Pancreas (tissue), 10 donors: Measurements from ENCODE around the gene PEX26. TPM values are rescaled to one million over a fixed set of nuclear protein-coding genes. Genes with fewer than 3 reads are reported as not detected.

Experiments used
- ATAC-seq, 4 donors: fragments of 200-7000 bp; cut with Tn5 transposase; one replicate each; pipeline versions ENCODE4 v1.8.0 to v1.9.1; 2020; ENCODE audit warnings: mild to moderate bottlenecking in 4 of 4, moderate library complexity in 4 of 4
- DNase-seq, 6 donors: peaks; one replicate each; pipeline ENCODE4 v3.0.0-alpha.2; 2020
- FAIRE-seq: peaks from 2 replicates; lab custom pipeline; 2012; peaks lifted over from hg19 to GRCh38; lab: Jason Lieb, UNC
- H3K27ac ChIP-seq, 4 donors: fragments of 200-600 bp; sonication (generic); 1 replicate in 3 of 4; 2 replicates in 1 of 4; pipeline versions ENCODE4 v1.5.0 to v1.8.0; 2020
- H3K27me3 ChIP-seq, 4 donors: fragments of 200-600 bp; one replicate each; pipeline ENCODE4 v1.8.0; 2021
- H3K36me3 ChIP-seq, 3 donors: fragments of 200-600 bp; sonication (generic) in 1 of 3; one replicate each; pipeline versions ENCODE4 v1.5.0 to v1.8.0; 2020 to 2021
- H3K4me1 ChIP-seq, 3 donors: fragments of 200-600 bp; one replicate each; pipeline ENCODE4 v1.8.0; 2021
- H3K4me3 ChIP-seq, 4 donors: fragments of 200-600 bp; sonication (generic) in 2 of 4; one replicate each; pipeline versions ENCODE4 v1.5.0 to v1.8.0; 2020 to 2021
- H3K9me3 ChIP-seq, 4 donors: fragments of 200-600 bp; one replicate each; pipeline ENCODE4 v1.8.0; 2021
- WGBS, 2 donors: extraction: QIAGEN DNeasy Blood & Tissue Kit; methylation state at CpG; one replicate each; pipeline ENCODE4 v1.1.7; 2013; 5-methylcytosine and 5-hydroxymethylcytosine counted together
- intact Hi-C, 3 donors: fragments of 100-400 bp; cut with DNase I; formaldehyde crosslinking; loops; one replicate each; pipeline versions ENCODE4 v1.11.1 to v1.14.2; 2022
- polyA plus RNA-seq, 2 donors: library from polyadenylated mRNA; stranded (reverse); fragments of 200-250 nt; gene quantifications; one replicate each; pipeline ENCODE4 v1.2.3, GENCODE V29; 2013
- total RNA-seq, 6 donors: library from RNA; stranded (reverse); fragmentation: NEBNext Ultra II Directional in 4 of 6; extraction: Animal tissue kit (Norgen Biotek cat#: 25700) in 4 of 6; gene quantifications; one replicate each; pipeline versions ENCODE4 v1.2.1 to v1.2.4, GENCODE V29; 2021 to 2023
- TF ChIP-seq, protein P1 (sequence below), 4 donors: fragments of 200-600 bp; sonication (generic) in 3 of 4; IDR thresholded peaks; one replicate each; pipeline versions ENCODE4 v1.5.0 to v1.8.0; 2021; ENCODE audit warnings: antibody characterized with exemption in 4 of 4
- donor health status: healthy with polysubstance abuse.
- donor health status: DM: no; HTN: no; CAD: no; lungs with moderate emphysema.
- donor health status: DM: no; HTN: no; CAD: no.
- donor health status: control.
- donor health status: control.
- donor health status: Bipolar disorder and iron deficiency.
- donor health status: DM: yes; HTN: yes; CAD: no.
- donor health status: DM: no; HTN: no; CAD: no.
- donor health status: DM: no; HTN: no; CAD: no.
- donor health status: DM: yes; HTN: yes; CAD: no.

PEX26 gene
- total and polyA plus RNA-seq, 8 donors: 9.3 to 26.5 (median 14.3) TPM

DNA sequence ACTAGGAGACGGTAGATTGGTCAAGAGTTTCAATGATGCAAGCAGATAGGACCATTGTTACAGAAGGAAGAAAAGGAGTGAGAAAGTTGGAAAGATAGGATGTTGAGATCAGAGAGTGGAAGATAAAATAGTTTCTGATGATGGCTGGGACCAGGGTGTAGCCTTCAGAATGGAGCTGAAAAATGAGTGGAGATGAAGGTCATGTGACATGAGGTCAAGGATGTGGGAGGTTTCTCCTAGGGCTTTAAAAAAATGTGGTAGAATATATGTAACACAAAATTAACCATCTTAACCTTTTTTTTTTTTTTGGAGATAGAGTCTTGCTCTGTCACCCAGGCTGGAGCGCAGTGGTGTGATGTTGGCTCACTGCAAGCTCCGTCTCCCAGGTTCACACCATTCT lies 18.3 kb upstream of the PEX26 start:
- intact Hi-C loops: no loop called here
- Histone ChIP-seq H3K9me3 (no peaks in the 10 kb centered on the region), H3K4me1 (peaks cover 13 to 40% (median 20%) of the 10 kb centered on the region in 3 donors), H3K4me3 (no peak overlapping the region), H3K27me3 (no peaks in the 10 kb centered on the region), H3K27ac (peak overlapping the region in 2 of 4 donors; percentile 80 to 87), H3K36me3 (no peaks in the 10 kb centered on the region)
- 99% methylated on average over 3 of the region's 3 CpGs for WGBS, 2 donors
- ATAC-seq: no peak
- DNase-seq: no peak
- TF ChIP-seq, protein P1, sequence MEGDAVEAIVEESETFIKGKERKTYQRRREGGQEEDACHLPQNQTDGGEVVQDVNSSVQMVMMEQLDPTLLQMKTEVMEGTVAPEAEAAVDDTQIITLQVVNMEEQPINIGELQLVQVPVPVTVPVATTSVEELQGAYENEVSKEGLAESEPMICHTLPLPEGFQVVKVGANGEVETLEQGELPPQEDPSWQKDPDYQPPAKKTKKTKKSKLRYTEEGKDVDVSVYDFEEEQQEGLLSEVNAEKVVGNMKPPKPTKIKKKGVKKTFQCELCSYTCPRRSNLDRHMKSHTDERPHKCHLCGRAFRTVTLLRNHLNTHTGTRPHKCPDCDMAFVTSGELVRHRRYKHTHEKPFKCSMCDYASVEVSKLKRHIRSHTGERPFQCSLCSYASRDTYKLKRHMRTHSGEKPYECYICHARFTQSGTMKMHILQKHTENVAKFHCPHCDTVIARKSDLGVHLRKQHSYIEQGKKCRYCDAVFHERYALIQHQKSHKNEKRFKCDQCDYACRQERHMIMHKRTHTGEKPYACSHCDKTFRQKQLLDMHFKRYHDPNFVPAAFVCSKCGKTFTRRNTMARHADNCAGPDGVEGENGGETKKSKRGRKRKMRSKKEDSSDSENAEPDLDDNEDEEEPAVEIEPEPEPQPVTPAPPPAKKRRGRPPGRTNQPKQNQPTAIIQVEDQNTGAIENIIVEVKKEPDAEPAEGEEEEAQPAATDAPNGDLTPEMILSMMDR (IDR thresholded peaks at IDR 0.05): no peak
- no peak for FAIRE-seq

DNA sequence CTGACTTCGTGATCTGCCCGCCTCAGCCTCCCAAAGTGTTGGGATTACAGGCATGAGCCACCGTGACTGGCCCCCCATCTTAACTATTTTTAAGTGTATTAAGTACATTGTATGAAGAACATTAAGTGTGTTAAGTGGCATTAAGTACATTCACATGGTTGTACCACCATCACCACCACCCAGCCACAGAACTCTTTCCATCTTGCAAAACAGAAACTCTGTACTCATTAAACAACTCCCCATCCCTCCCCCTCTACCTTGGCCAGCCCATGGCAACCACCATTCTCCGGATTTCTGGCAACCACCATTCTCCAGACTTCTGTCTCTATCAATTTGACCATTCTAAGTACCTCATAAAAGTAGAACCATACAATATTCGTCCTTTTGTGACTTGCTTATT lies 17.8 kb upstream of the PEX26 start:
- 80 to 88% methylated on average over 5 of the region's 5 CpGs for WGBS, 2 donors
- DNase-seq: no peak
- H3K36me3 ChIP-seq: no peaks in the 10 kb centered on the region
- TF ChIP-seq, protein P1 (IDR thresholded peaks at IDR 0.05): no peak
- peak overlapping the region in 1 of 4 donors; percentile 82 for H3K27ac ChIP-seq
- H3K4me3 ChIP-seq: no peak overlapping the region
- no peak for ATAC-seq
- FAIRE-seq: no peak
- intact Hi-C loops: no loop called here
- no peaks in the 10 kb centered on the region for H3K9me3 ChIP-seq
- H3K4me1 ChIP-seq: peaks cover 13 to 40% (median 20%) of the 10 kb centered on the region in 3 donors
- no peaks in the 10 kb centered on the region for H3K27me3 ChIP-seq

DNA sequence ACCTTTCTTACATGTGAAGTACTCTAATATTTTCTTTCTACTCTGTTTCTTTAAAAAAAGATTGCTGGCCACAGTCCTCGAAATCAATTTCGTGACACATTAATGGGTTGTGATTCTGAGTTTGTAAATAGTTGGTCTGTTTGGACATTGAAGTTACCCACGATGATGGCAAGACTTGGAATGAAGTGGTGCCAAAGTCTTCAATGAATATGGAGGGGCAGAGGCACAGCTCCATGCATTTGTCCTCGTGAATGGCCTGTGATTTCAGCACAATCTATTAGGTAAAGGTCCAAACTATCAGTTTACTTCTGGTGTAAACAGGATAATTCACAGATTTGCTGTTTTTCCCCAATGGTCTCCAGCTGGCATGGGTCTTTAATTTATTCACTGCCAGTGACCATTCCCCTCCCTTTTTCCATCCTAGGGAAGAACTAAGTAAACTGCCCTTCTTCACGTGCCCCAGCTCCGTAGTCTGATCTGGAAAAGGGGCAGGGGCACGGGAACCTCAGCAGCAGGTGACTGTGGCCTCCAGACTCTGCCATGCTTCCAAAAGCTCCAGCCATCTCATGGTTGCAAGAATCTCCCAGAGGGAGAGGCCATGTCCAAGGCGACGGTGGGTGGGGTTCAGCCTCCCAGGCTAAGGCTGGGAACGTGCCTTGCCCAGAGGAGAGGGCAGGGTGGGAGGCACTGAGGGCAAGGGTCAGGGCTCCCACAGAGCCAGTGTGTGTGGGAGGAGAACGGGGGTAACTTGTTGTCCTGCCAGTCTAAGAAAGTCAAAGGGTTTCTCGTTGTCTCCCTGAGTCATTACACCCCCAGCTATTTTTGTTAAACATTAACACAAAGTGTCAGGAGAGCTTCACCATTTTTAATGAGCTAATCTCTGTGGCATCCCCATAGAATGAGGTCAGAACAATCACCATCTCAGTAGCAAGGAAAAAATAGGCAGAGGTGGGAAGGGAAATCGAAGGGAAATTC lies 16.9 kb upstream of the PEX26 start:
- H3K27me3 ChIP-seq: no peaks in the 10 kb centered on the region
- H3K36me3 ChIP-seq: no peaks in the 10 kb centered on the region
- ATAC-seq (peak; percentile 70 to 80 (median 77)), DNase-seq (peak in 1 of 6 donors; percentile 38), FAIRE-seq (no peak)
- H3K27ac ChIP-seq: peak overlapping the region; percentile 46 to 84 (median 66)
- H3K4me3 ChIP-seq: no peak overlapping the region
- intact Hi-C loops: no loop called here
- H3K4me1 ChIP-seq: peaks cover 12 to 37% (median 18%) of the 10 kb centered on the region in 3 donors
- H3K9me3 ChIP-seq: no peaks in the 10 kb centered on the region
- TF ChIP-seq, protein P1 (IDR thresholded peaks at IDR 0.05): no peak
- 22 to 32% methylated on average over 13 of the region's 13 CpGs for WGBS, 2 donors

DNA sequence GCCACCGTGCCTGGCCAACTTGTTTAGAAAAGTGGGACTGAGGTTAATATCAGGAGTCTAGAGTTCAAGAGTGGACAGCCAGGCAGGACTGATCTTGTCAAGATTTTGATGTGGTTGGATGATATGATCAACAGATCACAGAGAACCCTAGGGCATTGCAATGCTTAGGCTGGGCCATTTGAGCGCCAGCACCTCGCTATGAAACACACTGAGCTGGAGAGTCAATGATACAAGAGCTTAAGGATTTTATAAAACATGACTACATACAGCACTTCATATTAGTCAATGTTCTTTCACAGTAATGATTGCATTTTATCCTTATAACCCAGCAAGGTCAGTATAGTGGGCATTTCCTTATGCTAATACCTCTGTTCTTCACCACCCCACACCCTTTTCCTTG lies 15.4 kb upstream of the PEX26 start:
- intact Hi-C loops: no loop called here
- ATAC-seq (no peak), FAIRE-seq (no peak), DNase-seq (no peak)
- H3K27me3 ChIP-seq: no peaks in the 10 kb centered on the region
- no peaks in the 10 kb centered on the region for H3K36me3 ChIP-seq
- H3K4me1 ChIP-seq: peaks cover 4 to 26% (median 8%) of the 10 kb centered on the region in 3 donors
- TF ChIP-seq, protein P1 (IDR thresholded peaks at IDR 0.05): no peak
- peak overlapping the region in 2 of 4 donors; percentile 82 to 84 for H3K27ac ChIP-seq
- no peaks in the 10 kb centered on the region for H3K9me3 ChIP-seq
- WGBS, 2 donors: 94 to 99% methylated on average over 3 of the region's 3 CpGs
- H3K4me3 ChIP-seq: no peak overlapping the region
